Endothelial cell (in vitro differentiated cells): Measurements from ENCODE around the gene ATG16L1. TPM values are rescaled to one million over a fixed set of nuclear protein-coding genes. Genes with fewer than 3 reads are reported as not detected.

Experiments
- DNase-seq: peaks from one replicate; pipeline ENCODE4 v3.0.0; 2021; ENCODE audit warnings: low spot score
- H3K27ac Mint-ChIP-seq: one replicate; pipeline ENCODE4 v1.8.0; 2021; ENCODE audit warnings: mixed read lengths, inconsistent platforms; ENCODE audit not compliant: unreplicated experiment
- H3K27me3 Mint-ChIP-seq: one replicate; pipeline ENCODE4 v1.8.0; 2021; ENCODE audit warnings: mild to moderate bottlenecking, moderate library complexity, mixed read lengths, inconsistent platforms; ENCODE audit not compliant: unreplicated experiment
- H3K36me3 Mint-ChIP-seq: one replicate; pipeline ENCODE4 v1.8.0; 2021; ENCODE audit warnings: mild to moderate bottlenecking, low read depth, mixed read lengths, inconsistent platforms; ENCODE audit not compliant: unreplicated experiment
- H3K4me1 Mint-ChIP-seq: one replicate; pipeline ENCODE4 v1.8.0; 2021; ENCODE audit warnings: mild to moderate bottlenecking, mixed read lengths, inconsistent platforms; ENCODE audit not compliant: unreplicated experiment
- H3K4me3 Mint-ChIP-seq: one replicate; pipeline ENCODE4 v1.8.0; 2021; ENCODE audit warnings: mild to moderate bottlenecking, mixed read lengths, inconsistent platforms; ENCODE audit not compliant: unreplicated experiment
- H3K9me3 Mint-ChIP-seq: one replicate; pipeline ENCODE4 v1.8.0; 2021; ENCODE audit warnings: mixed read lengths, inconsistent platforms; ENCODE audit not compliant: unreplicated experiment
- long read RNA-seq: library from polyadenylated mRNA; unstranded; transcript quantifications from one replicate; pipeline ENCODE4 v2.0.0, GENCODE V29; 2020; ENCODE audit not compliant: unreplicated experiment
- total RNA-seq: library from RNA; stranded (reverse); fragmentation: NEBNext Ultra II Directional; extraction: Animal tissue kit (Norgen Biotek cat#: 25700); gene quantifications from one replicate; pipeline ENCODE4 v1.2.1, GENCODE V29; 2021; ENCODE audit not compliant: unreplicated experiment
- TF ChIP-seq, protein P1 (sequence below): fragments of 200-600 bp; sonication (generic); IDR thresholded peaks from one replicate; pipeline ENCODE4 v1.5.0; 2021; ENCODE audit warnings: antibody characterized with exemption; ENCODE audit not compliant: unreplicated experiment

Gene ATG16L1
- total RNA-seq = 39.5 TPM
- long read RNA-seq, partial matches to known transcripts = 2 of 10 reads
- long read RNA-seq, other reads (novel, unspliced or antisense) = 1 of 10 reads

DNA sequence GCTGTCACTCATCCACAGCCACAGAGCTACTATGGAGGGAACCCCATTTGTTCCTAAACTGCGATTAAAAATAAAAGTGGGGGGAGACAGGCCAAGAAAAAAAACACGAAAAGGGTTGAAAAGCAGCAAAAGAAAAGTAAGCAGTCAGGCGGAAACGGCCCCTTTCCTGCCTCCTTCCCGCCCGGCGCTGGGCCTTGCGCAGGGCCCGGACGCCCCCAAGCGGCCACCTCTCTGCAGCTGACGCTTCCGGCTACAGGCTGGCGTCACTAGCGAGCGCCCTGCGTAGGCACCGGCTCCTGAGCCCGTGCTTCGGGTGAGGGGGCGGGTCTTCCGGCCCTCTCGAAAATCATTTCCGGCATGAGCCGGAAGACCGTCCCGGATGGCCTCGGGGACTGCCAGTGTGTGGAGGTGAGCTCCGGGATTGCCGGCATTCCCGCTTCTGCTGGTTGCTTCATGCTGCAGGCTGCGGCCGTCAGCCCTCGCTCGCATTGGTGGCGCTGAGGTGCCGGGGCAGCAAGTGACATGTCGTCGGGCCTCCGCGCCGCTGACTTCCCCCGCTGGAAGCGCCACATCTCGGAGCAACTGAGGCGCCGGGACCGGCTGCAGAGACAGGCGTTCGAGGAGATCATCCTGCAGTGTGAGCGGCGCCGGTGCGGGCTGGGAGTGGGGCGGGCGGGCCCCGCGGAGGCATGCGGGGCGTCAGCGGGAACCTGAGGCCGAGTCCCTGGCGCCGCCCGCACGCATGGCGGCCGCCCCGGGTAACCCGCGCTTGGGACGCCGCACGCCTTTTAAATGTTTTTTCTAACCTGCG is at the start of gene ATG16L1:
Gene ATG16L1 (plus strand): TSS at position 368 of the 811 bp plus-strand sequence. CDS start 155 bp downstream, at position 523.
- Mint-ChIP-seq H3K27me3 (peaks cover 5% of the 10 kb centered on the region), H3K36me3 (no peaks in the 10 kb centered on the region), H3K27ac (peak within 1 kb of the TSS; percentile 93), H3K4me3 (peak within 1 kb of the TSS; percentile 99), H3K4me1 (peaks cover 33% of the 10 kb centered on the region), H3K9me3 (no peaks in the 10 kb centered on the region)
- TF ChIP-seq, protein P1, sequence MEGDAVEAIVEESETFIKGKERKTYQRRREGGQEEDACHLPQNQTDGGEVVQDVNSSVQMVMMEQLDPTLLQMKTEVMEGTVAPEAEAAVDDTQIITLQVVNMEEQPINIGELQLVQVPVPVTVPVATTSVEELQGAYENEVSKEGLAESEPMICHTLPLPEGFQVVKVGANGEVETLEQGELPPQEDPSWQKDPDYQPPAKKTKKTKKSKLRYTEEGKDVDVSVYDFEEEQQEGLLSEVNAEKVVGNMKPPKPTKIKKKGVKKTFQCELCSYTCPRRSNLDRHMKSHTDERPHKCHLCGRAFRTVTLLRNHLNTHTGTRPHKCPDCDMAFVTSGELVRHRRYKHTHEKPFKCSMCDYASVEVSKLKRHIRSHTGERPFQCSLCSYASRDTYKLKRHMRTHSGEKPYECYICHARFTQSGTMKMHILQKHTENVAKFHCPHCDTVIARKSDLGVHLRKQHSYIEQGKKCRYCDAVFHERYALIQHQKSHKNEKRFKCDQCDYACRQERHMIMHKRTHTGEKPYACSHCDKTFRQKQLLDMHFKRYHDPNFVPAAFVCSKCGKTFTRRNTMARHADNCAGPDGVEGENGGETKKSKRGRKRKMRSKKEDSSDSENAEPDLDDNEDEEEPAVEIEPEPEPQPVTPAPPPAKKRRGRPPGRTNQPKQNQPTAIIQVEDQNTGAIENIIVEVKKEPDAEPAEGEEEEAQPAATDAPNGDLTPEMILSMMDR = peak; percentile 77
- peak; percentile 97 for DNase-seq

DNA sequence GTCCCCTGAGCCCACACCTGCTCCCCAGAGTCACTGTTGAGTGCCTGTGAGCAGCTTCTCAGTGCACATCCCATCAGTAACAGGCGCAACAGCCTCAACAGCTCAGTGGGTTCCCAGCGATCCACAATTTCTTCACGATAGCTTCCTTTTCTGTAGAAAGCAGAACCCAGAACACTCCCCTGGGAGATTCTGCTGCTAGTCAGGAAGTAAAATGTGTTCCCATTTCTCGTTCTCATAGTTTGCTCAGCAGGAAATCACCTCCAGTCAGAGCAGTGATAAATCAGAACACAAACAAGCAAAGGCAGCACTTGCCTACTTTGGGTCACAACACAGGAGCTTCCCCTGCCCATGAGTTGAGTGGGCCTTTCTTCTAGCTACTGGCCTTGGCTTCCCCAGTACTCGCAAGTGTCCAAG is 48.9 kb upstream of the ATG16L1 start:
- no peak for DNase-seq
- Mint-ChIP-seq H3K36me3 (peaks cover 57% of the 10 kb centered on the region), H3K27me3 (peaks cover 11% of the 10 kb centered on the region), H3K27ac (no peak overlapping the region), H3K9me3 (no peaks in the 10 kb centered on the region), H3K4me3 (no peak overlapping the region), H3K4me1 (peaks cover 7% of the 10 kb centered on the region)
- TF ChIP-seq, protein P1 = no peak

DNA sequence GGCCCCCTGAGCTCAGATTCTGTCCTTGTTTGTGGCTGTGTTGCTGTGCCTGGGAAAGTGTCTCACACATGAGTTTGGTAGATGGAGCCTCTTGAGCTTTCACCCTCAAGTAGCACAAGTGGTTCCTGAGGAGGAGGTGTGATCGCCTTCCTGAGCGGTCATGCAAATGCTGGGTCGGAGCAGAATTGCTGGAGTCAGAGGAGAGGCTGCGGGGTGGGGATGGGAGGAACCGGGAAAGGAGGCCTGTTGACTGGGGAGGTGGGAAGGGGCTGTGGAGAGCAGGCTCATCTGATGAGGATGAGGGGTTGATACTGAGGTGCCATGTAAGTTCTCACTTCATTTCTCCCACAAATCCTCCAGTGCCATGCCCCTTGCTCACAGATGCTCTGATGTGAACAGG is 48.4 kb upstream of the ATG16L1 start:
- peaks cover 54% of the 10 kb centered on the region for H3K36me3 Mint-ChIP-seq
- TF ChIP-seq, protein P1 = no peak
- H3K27ac Mint-ChIP-seq = no peak overlapping the region
- peaks cover 13% of the 10 kb centered on the region for H3K27me3 Mint-ChIP-seq
- H3K4me1 Mint-ChIP-seq = peaks cover 10% of the 10 kb centered on the region
- H3K9me3 Mint-ChIP-seq = no peaks in the 10 kb centered on the region
- no peak overlapping the region for H3K4me3 Mint-ChIP-seq
- no peak for DNase-seq

DNA sequence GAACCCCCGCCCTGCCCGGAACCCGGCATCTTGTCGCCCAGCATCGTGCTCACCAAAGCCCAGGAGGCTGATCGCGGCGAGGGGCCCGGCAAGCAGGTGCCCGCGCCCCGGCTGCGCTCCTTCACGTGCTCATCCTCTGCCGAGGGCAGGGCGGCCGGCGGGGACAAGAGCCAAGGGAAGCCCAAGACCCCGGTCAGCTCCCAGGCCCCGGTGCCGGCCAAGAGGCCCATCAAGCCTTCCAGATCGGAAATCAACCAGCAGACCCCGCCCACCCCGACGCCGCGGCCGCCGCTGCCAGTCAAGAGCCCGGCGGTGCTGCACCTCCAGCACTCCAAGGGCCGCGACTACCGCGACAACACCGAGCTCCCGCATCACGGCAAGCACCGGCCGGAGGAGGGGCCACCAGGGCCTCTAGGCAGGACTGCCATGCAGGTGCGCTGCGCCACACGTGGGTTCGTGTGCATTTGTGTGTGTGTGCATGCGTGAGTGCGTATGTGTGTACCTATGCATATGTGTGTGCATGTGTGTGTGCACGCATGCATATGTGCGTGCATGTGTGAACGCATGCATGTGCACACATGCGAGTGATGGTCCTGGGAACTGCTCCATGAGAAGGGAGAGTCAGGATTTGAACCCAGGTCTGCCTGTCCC is 47.1 kb upstream of the ATG16L1 start:
- TF ChIP-seq, protein P1 = no peak
- Mint-ChIP-seq H3K36me3 (peaks cover 53% of the 10 kb centered on the region), H3K9me3 (no peaks in the 10 kb centered on the region), H3K27me3 (peaks cover 16% of the 10 kb centered on the region), H3K4me3 (peak overlapping the region; percentile 72), H3K27ac (no peak overlapping the region), H3K4me1 (peaks cover 18% of the 10 kb centered on the region)
- DNase-seq = no peak
